ENCODE results near the gene HLA-E.
"Not testable (repeated sequence)": the region's sequence is repeated elsewhere in the genome, so short reads cannot be mapped to it uniquely, and the experiment has no call there.

HLA-E gene

DNA sequence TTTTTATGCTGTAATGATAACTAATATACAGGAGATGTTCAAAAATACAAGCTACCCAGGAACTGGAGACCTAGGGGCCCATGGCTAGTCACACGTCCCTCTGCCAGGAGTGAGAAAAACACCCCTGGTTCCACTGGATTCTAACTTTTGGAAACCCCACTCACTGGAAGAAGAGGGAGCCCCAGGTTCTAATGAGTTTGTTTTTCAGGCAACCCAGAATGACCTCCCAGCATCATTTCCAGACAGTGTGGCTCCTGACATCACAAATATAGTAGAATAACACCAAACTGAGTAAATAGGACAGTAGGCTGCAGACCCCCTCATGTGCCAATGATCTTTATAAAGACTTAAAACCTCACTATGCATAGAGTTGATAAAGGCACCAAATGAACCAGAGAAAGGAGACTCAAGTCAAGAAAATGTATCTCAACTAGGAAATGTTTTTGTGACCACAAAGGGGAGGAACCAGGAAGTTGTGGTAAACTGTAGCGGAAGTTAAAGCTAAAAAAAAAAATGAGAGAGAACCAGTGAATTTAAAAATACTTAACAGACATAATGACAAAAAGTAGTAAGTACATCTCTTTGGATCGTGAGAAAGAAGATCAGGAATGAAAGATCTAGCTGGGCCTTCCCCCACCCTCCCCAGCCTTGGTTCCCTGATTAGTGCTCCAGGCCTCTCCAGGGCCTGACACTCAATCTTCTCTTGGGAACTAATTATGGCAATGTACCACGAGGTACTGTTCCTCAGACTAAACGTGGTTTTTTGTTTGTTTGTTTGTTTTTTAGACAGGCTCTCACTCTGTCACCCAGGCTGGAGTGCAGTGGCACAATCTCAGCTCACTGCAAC, 19.8 kb downstream of the HLA-E start:
- DNase-seq (ENCODE audit: low read depth) = no peak

DNA sequence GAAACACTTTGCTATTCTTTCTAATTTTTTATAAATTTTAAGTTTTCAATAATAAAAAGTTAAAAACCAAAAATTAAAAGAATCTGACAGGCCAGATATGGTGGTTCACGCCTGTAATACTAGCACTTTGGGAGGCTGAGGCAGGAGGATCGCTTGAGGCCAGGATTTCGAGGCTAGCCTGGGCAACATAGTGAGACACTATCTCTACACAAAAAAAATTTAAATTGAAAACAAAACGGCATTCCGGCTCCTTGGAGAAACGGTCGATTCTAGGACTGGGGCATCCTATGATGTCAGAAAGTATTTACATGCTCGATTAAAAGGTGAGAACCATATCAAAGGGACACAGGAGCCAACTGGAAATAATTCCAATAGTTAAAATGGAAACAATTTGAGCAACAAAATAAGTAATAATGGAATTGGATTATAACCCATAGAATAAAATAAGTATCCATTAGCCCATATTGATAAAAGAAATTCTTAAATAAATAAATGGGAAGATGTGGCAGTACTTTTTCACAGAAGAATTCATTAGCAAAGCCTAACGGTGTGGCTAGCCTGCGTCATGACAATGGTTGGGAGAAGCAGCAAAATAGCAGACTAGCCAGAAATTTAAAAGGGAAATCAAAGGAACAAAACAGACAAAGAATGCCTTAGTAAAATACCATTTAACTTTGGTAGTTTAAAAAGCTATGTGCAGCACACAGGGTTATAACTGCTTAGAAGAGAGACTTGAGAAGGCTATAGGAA, 21.3 kb downstream of the HLA-E start:
- DNase-seq (ENCODE audit: low read depth) = no peak

DNA sequence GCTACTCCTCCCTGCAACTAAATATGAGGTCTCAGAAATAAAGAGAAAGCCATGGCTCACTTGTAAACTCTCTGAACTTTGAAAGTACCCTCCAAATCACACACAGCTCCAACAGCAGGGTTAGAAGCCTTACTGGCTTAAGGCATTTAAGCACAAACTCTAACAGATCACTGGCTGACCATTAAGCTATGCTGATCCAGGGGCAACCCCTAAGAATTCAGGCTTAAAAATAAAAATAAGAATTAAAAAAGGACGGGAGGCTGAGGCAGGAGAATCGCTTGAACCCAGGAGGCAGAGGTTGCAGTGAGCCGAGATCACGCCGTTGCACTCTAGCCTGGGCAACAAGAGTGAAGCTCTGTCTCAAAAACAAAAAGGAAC, 21.8 kb downstream of the HLA-E start:
- DNase-seq (ENCODE audit: low read depth) = no peak

DNA sequence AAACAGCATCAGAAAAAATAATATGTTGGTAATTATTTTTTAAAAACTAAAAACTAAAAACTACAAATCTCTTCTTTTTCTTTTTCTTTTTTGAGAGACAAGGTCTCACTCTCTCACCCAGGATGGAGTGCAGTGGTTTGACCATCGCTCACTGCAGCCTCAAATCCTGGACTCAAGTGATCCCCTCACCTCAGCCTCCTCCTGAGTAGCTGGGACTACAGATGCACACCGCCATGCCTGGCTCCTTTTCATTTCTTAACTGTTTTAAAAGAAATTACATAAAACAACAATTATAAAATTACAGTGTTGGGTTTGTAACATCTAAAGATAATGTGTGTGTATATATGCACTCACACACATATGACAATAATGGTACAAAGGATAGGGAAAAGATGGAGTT, 24.1 kb downstream of the HLA-E start:
- DNase-seq (ENCODE audit: low read depth) = no peak

DNA sequence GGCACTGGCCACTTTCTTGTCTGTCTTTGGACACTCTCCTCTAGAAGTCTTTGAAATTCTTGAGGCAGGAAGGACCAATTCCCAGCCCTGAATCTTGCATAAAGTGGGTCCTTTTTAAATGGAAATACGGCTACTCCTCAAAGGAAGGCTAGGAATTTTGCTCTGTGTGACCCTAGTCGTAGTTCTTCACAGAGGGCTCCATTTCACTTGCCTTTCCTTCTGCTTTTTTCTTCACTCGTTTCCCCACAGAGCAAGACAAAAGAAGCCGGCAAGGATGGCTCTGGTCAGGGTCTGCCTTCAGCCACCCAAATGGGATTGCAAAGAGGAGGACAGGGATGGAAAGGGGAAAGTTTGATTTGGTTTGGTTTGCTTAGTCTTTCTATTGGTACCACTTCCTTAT, 25.8 kb downstream of the HLA-E start:
- no peak for DNase-seq (ENCODE audit: low read depth)

DNA sequence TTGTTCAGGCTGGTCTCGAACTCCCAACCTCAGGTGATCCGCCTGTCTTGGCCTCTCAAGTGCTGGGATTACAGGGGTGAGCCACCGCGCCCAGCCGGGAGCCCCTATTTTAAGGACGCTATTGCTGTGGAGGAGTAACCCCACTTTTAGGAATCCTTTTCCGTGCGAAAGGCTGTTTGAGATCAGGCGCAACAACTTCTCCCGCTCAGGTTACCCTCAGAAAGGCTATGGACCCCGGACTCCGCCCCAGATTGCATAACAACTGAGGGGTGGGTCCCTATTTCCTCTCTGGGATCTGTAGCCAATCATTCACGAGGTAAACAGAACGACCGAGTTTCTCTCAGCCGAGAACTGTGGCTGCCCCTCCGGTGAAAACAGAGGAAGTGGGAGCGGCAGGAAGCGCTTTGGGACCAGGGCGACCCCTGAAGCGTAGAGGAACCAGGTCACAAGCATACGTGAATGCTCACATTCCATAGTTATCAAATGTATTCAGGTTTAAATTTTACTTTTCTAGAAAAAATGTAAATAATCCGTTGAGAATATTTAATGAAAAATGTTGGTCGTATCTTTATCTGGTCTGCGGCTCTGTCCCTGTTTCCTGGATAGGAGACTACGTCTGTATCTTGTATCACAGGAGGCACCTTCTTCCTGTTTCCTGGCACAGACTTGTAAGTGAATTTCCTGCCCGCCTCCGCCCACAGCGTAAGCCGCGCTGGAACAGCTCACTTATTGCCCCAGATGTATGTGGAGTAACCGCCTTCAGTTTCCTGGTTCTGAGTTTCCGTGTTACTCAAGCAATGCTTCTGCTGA, 26.8 kb downstream of the HLA-E start:
- peak; percentile 89 for DNase-seq (ENCODE audit: low read depth)

DNA sequence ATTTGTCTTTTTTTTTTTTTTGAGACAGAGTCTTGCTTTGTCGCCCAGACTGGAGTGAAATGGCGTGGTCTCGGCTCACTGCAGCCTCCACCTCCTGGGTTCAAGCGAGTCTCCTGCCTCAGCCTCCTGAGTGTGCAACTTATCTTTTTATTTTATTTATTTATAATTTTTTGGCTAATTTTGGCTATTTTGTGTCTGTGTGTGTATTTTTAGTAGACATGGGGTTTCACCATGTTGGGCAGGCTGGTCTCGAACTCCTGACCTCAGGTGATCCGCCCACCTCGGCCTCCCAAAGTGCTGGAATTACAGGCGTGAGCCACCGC, 27.4 kb downstream of the HLA-E start:
- DNase-seq (ENCODE audit: low read depth) = not testable (repeated sequence)

DNA sequence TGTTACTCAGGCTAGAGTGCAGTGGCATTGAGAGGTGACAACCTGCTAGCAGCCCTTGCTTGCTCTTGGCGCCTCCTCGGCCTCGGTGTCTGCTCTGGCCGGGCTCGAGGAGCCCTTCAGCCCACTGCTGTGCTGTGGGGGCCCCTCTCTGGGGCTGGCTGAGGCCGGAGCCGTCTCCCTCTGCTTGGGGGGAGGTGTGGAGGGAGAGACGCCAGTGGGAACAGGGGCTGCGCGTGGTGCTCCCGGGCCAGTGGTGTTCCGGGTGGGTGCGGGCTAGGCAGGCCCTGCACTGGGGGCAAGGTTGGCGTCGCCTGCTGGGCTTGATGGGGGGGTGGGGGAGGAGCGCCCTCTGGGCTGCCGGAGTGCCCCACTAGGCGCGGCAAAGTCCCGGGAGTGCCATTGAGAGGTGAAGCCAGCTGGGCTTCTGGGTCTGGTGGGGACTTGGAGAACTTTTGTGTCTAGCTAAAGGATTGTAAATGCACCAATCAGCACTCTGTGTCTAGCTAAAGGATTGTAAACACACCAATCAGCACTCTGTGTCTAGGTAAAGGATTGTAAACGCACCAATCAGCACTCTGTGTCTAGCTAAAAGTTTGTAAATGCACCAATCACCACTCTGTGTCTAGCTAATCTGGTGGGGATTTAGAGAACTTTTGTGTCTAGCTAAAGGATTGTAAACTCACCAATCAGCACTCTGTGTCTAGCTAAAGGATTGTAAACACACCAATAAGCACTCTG, 28.6 kb downstream of the HLA-E start:
- not testable (repeated sequence) for DNase-seq (ENCODE audit: low read depth)

DNA sequence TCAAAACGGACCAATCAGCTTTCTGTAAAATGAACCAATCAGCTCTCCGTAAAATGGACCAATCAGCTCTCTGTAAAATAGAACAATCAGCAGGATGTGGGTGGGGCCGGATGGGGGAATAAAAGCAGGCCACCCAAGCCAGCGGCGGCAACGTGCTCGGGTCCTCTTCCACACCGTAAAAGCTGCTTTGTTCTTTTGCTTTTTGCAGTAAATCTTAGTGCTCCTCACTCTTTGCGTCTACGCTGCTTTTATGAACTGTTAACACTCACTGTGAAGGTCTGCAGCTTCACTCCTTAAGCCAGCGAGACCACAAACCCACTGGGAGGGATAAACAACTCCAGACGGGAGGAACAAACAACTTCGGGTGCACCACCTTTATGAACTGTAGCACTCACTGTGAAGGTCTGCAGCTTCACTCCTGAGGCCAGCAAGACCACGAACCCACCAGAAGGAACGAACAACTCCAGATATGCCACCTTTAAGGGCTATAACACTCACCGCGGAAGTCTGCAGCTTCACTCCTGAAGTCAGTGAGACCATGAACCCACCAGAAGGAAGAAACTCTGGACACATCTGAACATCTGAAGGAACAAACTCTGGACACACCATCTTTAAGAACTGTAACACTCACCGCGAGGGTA, 29.3 kb downstream of the HLA-E start:
- DNase-seq (ENCODE audit: low read depth) = not testable (repeated sequence)

DNA sequence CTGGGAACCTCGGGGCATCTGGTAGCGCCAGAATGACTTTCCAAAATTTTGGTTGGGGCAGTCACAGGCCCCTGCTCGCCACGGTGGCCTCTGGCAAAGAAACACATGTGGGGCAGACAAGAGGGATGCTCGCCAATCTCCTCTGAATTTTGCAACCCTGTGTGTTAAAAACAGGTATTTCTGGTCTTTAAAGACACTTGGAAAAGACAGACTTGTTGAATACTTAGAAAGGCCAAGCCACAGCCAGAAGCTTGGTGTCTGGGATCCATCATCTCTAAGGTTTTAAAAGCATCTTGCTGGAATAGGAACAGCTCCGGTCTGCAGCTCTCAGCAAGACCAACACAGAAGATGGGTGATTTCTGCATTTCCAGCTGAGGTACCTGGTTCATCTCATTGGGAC, 31.2 kb downstream of the HLA-E start:
- no peak for DNase-seq (ENCODE audit: low read depth)

DNA sequence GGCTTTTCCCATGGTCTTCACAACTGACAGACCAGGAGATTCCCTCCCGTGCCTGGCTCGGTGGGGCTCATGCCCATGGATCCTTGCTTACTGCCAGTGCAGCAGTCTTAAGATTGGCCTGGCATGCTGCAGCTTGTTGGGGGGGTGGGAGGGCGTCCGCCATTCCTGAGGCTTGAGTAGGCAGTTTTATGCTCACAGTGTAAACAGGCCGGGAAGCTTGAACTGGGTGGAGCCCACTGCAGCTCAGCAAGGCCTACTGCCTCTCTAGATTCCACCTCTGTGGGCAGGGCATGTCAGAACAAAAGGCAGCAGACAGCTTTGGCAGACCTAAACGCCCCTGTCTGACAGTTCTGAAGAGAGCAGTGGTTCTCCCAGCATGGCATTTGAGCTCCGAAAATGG, 31.8 kb downstream of the HLA-E start:
- DNase-seq (ENCODE audit: low read depth) = not testable (repeated sequence)

DNA sequence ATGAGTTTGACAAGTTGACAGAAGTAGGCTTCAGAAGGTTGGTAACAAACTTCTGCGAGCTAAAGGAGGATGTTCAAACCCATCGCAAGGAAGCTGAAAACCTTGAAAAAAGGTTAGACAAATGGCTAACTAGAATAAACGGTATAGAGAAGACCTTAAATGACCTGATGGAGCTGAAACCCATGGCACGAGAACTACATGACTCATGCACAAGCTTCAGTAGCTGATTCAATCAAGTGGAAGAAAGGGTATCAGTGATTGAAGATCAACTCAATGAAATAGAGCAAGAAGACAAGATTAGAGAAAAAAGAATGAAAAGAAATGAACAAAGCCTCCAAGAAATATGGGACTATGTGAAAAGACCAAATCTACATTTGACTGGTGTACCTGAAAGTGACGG, 32.6 kb downstream of the HLA-E start:
- DNase-seq (ENCODE audit: low read depth) = not testable (repeated sequence)

DNA sequence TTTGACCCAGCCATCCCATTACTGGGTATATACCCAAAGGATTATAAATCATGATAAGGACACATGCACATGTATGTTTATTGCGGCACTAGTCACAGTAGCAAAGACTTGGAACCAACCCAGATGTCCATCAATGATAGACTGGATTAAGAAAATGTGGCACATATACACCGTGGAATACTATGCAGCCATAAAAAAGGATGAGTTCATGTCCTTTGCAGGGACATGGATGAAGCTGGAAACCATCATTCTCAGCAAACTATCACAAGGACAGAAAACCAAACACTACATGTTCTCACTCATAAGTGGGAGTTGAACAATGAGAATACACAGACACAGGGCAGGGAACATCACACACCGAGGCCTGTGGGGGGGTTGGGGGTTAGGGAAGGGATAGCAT, 37.1 kb downstream of the HLA-E start:
- DNase-seq (ENCODE audit: low read depth) = not testable (repeated sequence)

DNA sequence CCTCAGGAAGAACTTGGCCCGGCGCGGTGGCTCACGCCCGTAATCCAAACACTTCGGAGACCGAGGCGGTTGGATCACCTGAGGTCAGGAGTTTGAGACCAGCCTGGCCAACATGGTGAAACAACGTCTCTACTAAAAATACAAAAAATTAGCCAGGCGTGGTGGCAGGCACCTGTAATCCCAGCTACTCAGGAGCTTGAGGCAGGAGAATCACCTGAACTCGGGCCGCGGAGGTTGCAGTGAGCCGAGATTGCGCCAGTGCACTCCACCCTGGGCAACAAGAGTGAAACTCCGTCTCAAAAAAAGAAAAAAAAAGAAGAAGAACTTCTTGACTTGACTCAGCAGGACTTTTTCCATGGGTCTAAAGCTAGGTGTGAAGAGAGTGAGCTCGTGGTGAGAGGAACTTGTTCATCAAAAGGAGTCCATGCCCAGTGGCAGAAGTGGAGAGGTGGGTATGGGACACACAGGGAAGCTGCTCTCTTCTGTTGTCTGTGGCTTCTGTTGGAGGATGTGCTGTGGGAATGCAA, 40.1 kb downstream of the HLA-E start:
- DNase-seq (ENCODE audit: low read depth) = peak; percentile 39

DNA sequence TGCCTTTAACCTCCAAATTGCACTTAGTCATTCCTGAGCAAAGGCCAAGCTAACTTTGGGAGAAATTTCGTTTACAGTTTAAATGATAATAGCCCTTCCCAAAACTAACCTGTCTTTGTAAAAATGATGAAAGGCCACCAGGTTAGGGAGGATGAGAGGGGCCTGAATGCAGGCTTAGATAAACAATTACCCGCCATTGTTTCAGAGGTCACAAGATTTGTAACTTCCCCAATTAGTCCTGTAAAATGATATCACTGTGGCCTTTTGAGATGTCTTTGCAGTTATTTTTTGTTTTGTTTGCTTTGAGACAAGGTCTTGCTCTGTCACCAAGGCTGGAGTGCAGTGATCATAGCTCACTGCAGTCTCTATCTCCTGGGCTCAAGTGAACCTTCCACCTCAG, 40.7 kb downstream of the HLA-E start:
- DNase-seq (ENCODE audit: low read depth) = no peak

DNA sequence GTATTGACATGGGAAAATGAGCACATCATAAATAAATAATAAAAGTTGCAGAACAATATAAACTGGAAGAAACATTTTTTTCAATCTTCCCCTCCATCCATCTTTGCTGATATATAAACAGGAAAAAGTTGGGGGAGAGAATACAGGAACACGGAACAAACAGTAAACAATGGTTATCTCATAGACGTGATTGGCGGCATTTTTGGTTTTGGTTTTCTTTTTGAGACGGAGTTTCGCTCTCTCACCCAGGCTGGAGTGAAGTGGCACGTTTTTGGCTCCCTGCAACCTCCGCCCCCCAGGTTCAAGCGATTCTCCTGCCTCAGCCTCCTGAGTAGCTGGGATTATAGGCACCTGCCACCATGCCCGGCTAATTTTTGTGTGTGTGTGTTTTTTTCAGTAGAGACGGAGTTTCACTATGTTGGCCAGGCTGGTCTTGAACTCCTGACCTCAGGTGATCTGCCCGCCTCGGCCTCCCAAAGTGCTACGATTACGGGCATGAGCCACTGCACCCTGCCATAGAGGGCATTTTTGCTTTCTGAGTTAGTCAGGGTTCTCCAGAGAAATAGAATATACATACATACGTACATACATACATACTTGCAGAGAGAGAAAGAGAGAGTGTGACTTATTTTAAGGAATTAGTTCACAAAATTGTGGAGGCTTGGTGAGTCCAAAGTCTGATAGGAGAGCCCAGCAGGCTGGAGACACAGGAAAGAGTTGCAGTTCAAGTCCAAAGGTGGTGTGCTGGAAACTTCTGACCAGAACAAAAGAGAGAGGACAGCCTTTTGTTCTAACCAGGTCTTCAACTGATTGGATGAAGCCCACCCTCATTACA, 44.4 kb downstream of the HLA-E start:
- DNase-seq (ENCODE audit: low read depth) = no peak

DNA sequence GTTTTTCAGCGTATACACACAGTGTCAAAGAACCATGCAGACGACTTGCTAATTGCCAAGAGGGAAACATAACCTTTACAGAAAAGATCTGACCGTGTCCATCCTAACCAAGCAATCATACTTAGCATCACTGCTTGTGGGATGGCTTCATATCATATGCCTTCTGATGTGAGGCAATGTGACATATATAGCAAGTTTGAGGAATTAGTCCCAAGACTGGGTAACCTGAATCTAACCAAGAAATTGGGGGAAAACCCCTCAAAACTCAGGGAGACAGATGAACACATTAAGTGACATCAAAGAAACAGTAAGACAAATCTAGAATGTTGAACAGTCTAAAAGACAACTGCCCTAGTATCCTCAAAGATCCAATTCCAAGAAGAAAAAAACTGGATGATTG, 48.6 kb downstream of the HLA-E start:
- DNase-seq (ENCODE audit: low read depth) = no peak

DNA sequence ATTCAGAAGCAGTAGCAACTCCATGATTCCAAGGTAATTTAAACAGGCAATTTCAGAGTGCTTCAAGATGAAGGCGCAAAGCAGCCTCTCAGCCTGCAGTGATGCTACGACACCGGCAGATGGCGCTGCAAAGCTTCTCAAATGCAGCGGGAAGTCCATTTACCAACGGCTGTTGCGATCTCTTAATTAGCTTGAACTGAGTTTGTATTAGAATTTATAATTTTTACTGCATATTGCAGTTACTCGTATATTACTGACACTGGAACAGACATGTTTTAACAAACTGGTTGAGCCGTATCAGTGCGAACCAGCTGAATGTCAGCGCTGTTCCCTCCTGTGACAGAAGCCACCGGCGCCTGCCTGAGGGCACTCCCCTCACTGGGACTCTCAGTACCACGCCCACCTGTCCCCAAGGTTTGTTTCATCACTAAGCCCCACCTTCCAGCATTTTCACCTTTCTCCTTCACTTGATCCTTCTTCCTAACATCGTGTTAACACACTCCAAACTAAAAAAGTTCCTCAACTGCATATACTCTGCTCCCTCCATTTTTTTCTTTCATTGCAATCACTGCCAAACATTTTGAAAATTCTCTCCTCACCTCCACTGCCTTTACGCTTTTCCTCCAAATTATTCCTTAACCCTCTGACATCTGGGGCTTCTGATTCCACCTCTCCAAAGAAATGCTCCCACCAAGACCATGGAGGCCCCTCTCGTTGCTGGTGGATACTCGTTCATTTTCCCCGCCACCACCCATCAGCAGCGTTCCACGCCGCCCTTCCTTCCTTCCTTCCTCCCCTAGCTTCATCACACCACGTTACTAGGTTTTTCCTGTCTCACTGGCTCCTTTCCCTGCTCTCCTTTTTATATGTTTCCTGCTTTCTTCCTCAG, 52.5 kb downstream of the HLA-E start:
- DNase-seq (ENCODE audit: low read depth) = peak; percentile 67

DNA sequence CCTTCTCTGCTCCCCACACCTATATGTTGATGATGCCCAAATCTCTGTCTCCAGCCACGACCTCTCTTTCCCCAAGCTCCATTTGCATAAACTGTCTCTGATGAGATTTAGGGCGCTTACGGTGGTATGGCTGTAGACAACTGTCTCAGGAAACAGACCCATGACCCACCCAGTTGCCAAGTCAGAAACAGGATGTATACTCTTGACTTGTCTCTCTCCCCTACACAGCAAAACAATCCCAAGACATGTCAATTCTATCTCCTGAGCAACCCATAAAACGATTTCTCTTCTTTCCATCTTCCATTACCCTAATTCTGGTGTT, 53.1 kb downstream of the HLA-E start:
- DNase-seq (ENCODE audit: low read depth) = no peak

DNA sequence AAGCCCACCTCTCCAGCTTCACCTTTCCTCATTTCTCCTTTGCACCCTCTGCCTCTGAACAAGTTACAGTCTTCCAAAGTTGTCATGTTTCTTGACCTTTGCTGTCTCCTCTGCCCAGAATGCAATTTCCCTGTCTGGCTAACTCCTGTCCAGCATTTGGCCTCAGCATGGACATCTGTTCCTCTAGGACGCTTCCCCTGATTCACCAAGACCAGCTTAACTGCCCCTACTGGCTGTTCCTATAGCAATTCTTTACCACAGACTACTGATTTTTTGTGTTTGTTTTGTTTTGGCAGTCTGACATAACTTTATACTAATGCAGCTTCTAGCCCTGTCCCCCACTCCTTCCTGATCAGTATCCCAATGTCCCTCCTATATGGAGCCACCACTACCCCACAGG, 53.6 kb downstream of the HLA-E start:
- no peak for DNase-seq (ENCODE audit: low read depth)

All from activated T-helper 9 cell treated with anti-CD3 and anti-CD28 coated beads, Interleukin-2, amount 50 U/mL, for 16 hours (primary cell).